Sigmoid colon (tissue), 7 donors: ENCODE results near the gene TARS2. TPM values are rescaled to one million over a fixed set of nuclear protein-coding genes. Genes with fewer than 3 reads are reported as not detected.

Experiments used
- DNase-seq: peaks from one replicate; pipeline ENCODE4 v3.0.0-alpha.2; 2019
- H3K27ac ChIP-seq, 4 donors: fragments of 200-600 bp; sonication (generic); one replicate each; pipeline ENCODE4 v1.5.1; 2016 to 2019; ENCODE audit warnings: mild to moderate bottlenecking in 1 of 4
- H3K27me3 ChIP-seq, 3 donors: fragments of 200-600 bp; sonication (generic); one replicate each; pipeline ENCODE4 v1.5.1; 2019; ENCODE audit warnings: mild to moderate bottlenecking in 1 of 3
- H3K36me3 ChIP-seq, 4 donors: fragments of 200-600 bp; sonication (generic); one replicate each; pipeline ENCODE4 v1.5.1; 2016 to 2019
- H3K4me1 ChIP-seq, 4 donors: fragments of 200-600 bp; sonication (generic); one replicate each; pipeline ENCODE4 v1.5.1; 2017 to 2019
- H3K4me3 ChIP-seq, 4 donors: fragments of 200-600 bp; sonication (generic); one replicate each; pipeline ENCODE4 v1.5.1; 2017 to 2019; ENCODE audit warnings: mild to moderate bottlenecking in 2 of 4, moderate library complexity in 1 of 4
- H3K9me3 ChIP-seq, 4 donors: fragments of 200-600 bp in 3 of 4; sonication (generic) in 3 of 4; one replicate each; pipeline versions ENCODE4 v1.5.1 to v1.6.1; 2013 to 2019
- EP300 ChIP-seq, 4 donors: sonication (generic); formaldehyde crosslinking; IDR thresholded peaks; one replicate each; pipeline ENCODE4 v1.6.1; 2017; ENCODE audit warnings: antibody characterized with exemption in 4 of 4
- POLR2A ChIP-seq, 2 donors: fragments of 450-650 bp; IDR thresholded peaks; one replicate each; pipeline ENCODE4 v1.6.1; 2016; ENCODE audit warnings: antibody characterized with exemption in 2 of 2, mild to moderate bottlenecking in 2 of 2, moderate library complexity in 2 of 2
- POLR2AphosphoS5 ChIP-seq, 4 donors: sonication (generic); formaldehyde crosslinking; IDR thresholded peaks; one replicate each; pipeline ENCODE4 v1.6.1; 2017; ENCODE audit warnings: antibody characterized with exemption in 4 of 4
- WGBS, 2 donors: extraction: QIAGEN DNeasy Blood & Tissue Kit; methylation state at CpG; one replicate each; pipeline ENCODE4 v1.1.7; 2013; 5-methylcytosine and 5-hydroxymethylcytosine counted together
- intact Hi-C: fragments of 100-400 bp; cut with DNase I; formaldehyde crosslinking; loops from one replicate; pipeline ENCODE4 v1.15.1; 2023
- polyA plus RNA-seq, 3 donors: library from polyadenylated mRNA; stranded (reverse); fragments of 200-250 nt; gene quantifications; one replicate each; pipeline ENCODE4 v1.2.3, GENCODE V29; 2013
- total RNA-seq, 4 donors: library from RNA; depleted of rRNA; stranded (reverse); fragments of >200 nt; gene quantifications; one replicate each; pipeline ENCODE4 v1.1.0, GENCODE V29; 2016
- TF ChIP-seq, protein P1 (sequence below), 4 experiments: fragments of 450-650 bp in 3 of 4; fragments of 200-600 bp in 1 of 4; IDR thresholded peaks; one replicate each; pipeline ENCODE4 v1.5.1; 2016 to 2019; ENCODE audit warnings: antibody characterized with exemption in 4 of 4, mild to moderate bottlenecking in 3 of 4, moderate library complexity in 2 of 4
- donor health status: healthy with polysubstance abuse.
- donor health status: Bipolar disorder and iron deficiency.
- donor health status: healthy.

The TARS2 gene
- total and polyA plus RNA-seq, 7 donors, result 4.6 to 16.9 (median 9.3) TPM

DNA sequence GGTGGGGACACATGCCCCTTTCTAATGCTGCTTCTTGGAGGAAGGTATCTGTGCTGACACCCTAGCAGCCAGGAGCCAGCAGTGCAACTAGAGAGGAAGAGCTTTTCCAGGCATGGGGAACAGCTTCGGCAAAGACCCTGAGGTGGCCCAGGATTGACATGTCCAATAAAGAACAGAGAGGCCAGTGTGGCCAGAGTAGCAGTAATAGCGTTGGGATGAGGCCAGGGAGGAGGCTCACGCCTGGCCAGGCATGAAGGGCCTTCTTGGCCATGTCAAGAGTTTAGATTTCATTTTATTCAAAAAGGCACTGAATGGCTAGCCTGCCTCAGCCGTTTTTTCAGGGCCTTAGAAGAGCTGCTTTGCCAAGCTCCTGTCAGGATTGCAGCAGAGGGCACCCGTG, 45.6 kb downstream of the TARS2 start:
- H3K4me3 ChIP-seq, result no peak overlapping the region
- 16 to 46% methylated on average over 5 of the region's 5 CpGs for WGBS, 2 donors

DNA sequence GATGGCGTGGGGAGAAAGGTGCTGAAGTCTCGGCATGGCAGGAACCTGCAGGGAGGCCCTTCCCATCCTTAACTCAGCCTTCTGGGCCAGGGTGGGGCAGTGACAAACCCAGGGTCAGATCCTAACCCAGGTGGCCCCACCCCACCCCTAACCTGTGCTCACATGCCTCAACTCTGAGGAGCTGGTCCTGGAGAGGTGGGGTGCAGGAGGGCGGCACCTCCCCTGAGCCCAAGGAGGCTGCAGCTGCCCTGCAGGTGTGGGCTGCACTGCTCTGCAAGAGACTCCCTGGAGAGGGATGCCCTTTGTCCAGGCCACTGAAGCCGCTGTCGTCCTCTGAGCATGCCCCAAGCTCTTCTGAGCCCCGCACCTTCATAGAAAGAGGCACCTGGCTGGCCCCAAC, 46.8 kb downstream of the TARS2 start:
- Histone ChIP-seq H3K36me3 (no peaks in the 10 kb centered on the region), H3K4me3 (no peak overlapping the region), H3K27me3 (no peaks in the 10 kb centered on the region), H3K9me3 (no peaks in the 10 kb centered on the region), H3K4me1 (peaks cover 0 to 49% (median 21%) of the 10 kb centered on the region in 4 donors), H3K27ac (peak overlapping the region in 2 of 4 donors; percentile 80 to 86)
- DNase-seq, result no peak
- TF ChIP-seq POLR2AphosphoS5 (IDR thresholded peaks at IDR 0.05) (no peak), POLR2A (IDR thresholded peaks at IDR 0.05) (no peak), EP300 (IDR thresholded peaks at IDR 0.05) (no peak)
- TF ChIP-seq, protein P1, sequence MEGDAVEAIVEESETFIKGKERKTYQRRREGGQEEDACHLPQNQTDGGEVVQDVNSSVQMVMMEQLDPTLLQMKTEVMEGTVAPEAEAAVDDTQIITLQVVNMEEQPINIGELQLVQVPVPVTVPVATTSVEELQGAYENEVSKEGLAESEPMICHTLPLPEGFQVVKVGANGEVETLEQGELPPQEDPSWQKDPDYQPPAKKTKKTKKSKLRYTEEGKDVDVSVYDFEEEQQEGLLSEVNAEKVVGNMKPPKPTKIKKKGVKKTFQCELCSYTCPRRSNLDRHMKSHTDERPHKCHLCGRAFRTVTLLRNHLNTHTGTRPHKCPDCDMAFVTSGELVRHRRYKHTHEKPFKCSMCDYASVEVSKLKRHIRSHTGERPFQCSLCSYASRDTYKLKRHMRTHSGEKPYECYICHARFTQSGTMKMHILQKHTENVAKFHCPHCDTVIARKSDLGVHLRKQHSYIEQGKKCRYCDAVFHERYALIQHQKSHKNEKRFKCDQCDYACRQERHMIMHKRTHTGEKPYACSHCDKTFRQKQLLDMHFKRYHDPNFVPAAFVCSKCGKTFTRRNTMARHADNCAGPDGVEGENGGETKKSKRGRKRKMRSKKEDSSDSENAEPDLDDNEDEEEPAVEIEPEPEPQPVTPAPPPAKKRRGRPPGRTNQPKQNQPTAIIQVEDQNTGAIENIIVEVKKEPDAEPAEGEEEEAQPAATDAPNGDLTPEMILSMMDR (IDR thresholded peaks at IDR 0.05), result no peak
- WGBS, 2 donors, result 48 to 80% methylated on average over 6 of the region's 6 CpGs
- intact Hi-C loops, result loop anchor here (10.0 kb wide), 1 partner anchor 289 kb away; no protein-coding TSS in a partner anchor

More for the DNA sequence above, 45.6 kb downstream of the TARS2 start:
- H3K27me3 ChIP-seq, result no peaks in the 10 kb centered on the region
- no peak for TF ChIP-seq POLR2AphosphoS5 (IDR thresholded peaks at IDR 0.05)
- TF ChIP-seq, protein P1 (IDR thresholded peaks at IDR 0.05), result peak in 1 of 4 experiments; percentile 34
- no peaks in the 10 kb centered on the region for H3K36me3 ChIP-seq
- H3K9me3 ChIP-seq, result no peaks in the 10 kb centered on the region
- peaks cover 0 to 45% (median 17%) of the 10 kb centered on the region in 4 donors for H3K4me1 ChIP-seq
- peak overlapping the region; percentile 69 to 86 (median 82) for H3K27ac ChIP-seq
- intact Hi-C loops, result loop anchor here (2.0 to 10.0 kb wide), 2 partner anchors 68 to 288 kb away; no protein-coding TSS in a partner anchor
- DNase-seq, result no peak

DNA sequence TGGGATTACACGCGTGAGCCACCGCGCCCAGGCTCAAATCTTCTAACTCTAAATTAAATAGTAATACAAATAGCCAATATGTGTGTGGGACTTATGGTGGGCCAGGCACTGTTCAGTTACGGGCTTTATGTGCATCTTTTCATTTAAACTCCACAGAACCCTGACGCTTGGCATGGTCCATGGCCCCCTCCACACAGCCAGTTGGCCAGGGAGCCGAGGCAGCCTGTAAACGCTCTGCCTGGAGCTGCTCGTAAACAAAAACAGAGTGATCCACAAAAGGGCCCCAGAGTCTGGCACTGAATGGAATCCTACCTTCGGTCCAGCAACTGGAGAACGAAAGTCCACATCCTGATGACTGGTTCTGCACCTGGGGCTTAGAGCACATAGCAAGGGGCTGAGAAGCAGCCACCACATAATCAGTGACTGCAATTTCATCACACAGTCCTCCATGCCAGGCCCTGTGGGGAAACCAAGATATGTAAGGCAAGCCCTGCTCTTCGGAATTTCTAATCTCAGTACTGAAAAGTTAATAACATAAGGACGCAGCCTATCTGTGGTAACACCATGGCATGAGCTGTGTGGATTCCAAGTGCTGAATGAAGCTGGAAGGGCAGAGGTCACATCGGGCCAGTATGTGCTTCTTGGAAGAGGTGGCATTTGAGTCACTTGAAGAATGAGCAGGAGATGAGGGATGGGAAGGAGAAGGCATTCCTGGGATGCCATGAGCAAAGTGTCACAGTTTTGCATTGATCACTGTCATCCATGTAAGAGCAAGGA, 48.5 kb downstream of the TARS2 start:
- H3K36me3 ChIP-seq, result no peaks in the 10 kb centered on the region
- peaks cover 0 to 46% (median 18%) of the 10 kb centered on the region in 4 donors for H3K4me1 ChIP-seq
- 92 to 94% methylated on average over 14 of the region's 14 CpGs for WGBS, 2 donors
- no peak for DNase-seq
- intact Hi-C loops, result loop anchor here (10.0 kb wide), 1 partner anchor 291 kb away; no protein-coding TSS in a partner anchor
- no peaks in the 10 kb centered on the region for H3K27me3 ChIP-seq
- peak overlapping the region in 2 of 4 donors; percentile 9 to 25 for H3K27ac ChIP-seq
- TF ChIP-seq, protein P1 (IDR thresholded peaks at IDR 0.05), result no peak
- TF ChIP-seq EP300 (IDR thresholded peaks at IDR 0.05) (no peak), POLR2AphosphoS5 (IDR thresholded peaks at IDR 0.05) (no peak), POLR2A (IDR thresholded peaks at IDR 0.05) (no peak)
- no peaks in the 10 kb centered on the region for H3K9me3 ChIP-seq
- no peak overlapping the region for H3K4me3 ChIP-seq

DNA sequence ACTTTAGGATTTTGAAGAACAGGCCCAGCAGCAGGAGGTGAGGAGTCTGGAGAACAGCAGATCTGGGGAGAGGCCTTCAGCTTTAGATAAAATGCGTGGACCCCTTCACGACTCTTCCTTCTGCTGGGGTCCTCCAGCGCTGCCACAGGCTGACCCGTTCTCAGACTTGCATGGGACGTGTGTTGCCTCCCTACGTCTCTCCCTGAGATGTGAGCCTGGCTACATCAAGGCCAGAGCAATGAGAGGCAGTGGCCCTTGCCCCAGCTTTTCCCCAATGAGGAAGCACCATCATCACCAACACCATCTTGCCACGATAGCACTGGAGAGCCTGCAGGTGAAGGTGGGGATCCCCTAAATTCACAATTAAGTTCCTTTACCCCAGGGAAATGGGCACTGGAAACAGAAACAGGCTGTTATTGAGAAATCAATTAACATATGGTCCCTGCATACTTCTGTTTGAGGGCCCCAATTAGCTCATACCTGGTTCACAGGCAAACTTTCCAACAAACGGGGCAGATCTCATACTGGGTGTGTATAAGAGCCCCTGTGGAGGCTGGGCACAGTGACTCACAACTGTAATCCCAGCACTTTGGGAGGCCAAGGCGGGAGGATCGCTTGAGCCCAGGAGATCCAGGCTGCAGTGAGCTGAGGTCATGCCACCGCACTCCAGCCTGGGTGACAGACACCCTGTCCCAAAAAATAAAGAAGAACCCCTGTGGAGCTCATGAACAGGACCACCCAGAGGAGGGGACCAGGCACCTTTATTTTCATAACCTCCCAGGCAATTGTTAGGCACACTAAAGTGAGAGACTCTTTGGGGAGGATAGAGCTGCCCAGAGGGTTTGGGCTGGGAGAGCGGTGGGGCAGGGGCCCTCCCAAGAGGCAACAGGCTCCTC, 49.9 kb downstream of the TARS2 start:
- H3K9me3 ChIP-seq, result no peaks in the 10 kb centered on the region
- no peak for DNase-seq
- no peak overlapping the region for H3K4me3 ChIP-seq
- intact Hi-C loops, result loop anchor here (10.0 kb wide), 1 partner anchor 292 kb away; no protein-coding TSS in a partner anchor
- WGBS, 2 donors, result 92 to 95% methylated on average over 12 of the region's 12 CpGs
- TF ChIP-seq POLR2A (IDR thresholded peaks at IDR 0.05) (no peak), POLR2AphosphoS5 (IDR thresholded peaks at IDR 0.05) (no peak), EP300 (IDR thresholded peaks at IDR 0.05) (no peak)
- TF ChIP-seq, protein P1 (IDR thresholded peaks at IDR 0.05), result no peak
- no peaks in the 10 kb centered on the region for H3K36me3 ChIP-seq
- peaks cover 0 to 37% (median 17%) of the 10 kb centered on the region in 4 donors for H3K4me1 ChIP-seq
- peak overlapping the region; percentile 32 to 83 (median 54) for H3K27ac ChIP-seq
- H3K27me3 ChIP-seq, result no peaks in the 10 kb centered on the region
